ENCODE measurements around the gene TAF1B. TPM values are rescaled to one million over a fixed set of nuclear protein-coding genes. Genes with fewer than 3 reads are reported as not detected.

TAF1B gene
- total and polyA plus RNA-seq, 10 of the 15 experiments (the other 5 are each of a cell fraction or from before 2014, with no cell fraction given) = 8.1 to 18.3 (median 12.4) TPM

GRCh38 chr2:9967053-9967775, 123.9 kb downstream of the TAF1B start (continued):
- TF ChIP-seq NR2F1 (conservative IDR thresholded peaks at IDR 0.05) = no peak
- TF ChIP-seq IRF3 (IDR thresholded peaks at IDR 0.05) = no peak
- TF ChIP-seq RELB (IDR thresholded peaks at IDR 0.05; ENCODE audit: low read depth) = 0 out of 2 replicates have a peak, but pooled peaks have one; percentile 19
- no peak for TF ChIP-seq E4F1 (IDR thresholded peaks at IDR 0.05; ENCODE audit: borderline replicate concordance, partially characterized antibody)
- TF ChIP-seq RCOR1 (conservative IDR thresholded peaks at IDR 0.05; ENCODE audit: low read depth, low read length) = no peak
- no peak for TF ChIP-seq NKRF (conservative IDR thresholded peaks at IDR 0.05)
- TF ChIP-seq CREB1 (IDR thresholded peaks at IDR 0.05; ENCODE audit: low read depth) = no peak
- no peak for TF ChIP-seq BRCA1 (IDR thresholded peaks at IDR 0.05; ENCODE audit: low read depth, low read length)
- no peak for TF ChIP-seq FOXK2 (IDR thresholded peaks at IDR 0.05)
- peak; percentile 88; the same call in 1 of the 2 replicates for TF ChIP-seq BACH1 (IDR thresholded peaks at IDR 0.05; ENCODE audit: borderline replicate concordance)
- TF ChIP-seq RFX5 (IDR thresholded peaks at IDR 0.05; ENCODE audit: low read depth, low read length) = no peak
- TF ChIP-seq TAF1 (IDR thresholded peaks at IDR 0.05; ENCODE audit: borderline replicate concordance, low read depth, low read length) = no peak
- TF ChIP-seq ZNF217 (IDR thresholded peaks at IDR 0.05) = no peak
- no peak for TF ChIP-seq ELK1 (IDR thresholded peaks at IDR 0.05; ENCODE audit: low read depth, low read length)
- TF ChIP-seq ZBED1 (IDR thresholded peaks at IDR 0.05; ENCODE audit: borderline replicate concordance) = no peak
- no peak for TF ChIP-seq PBX3 (IDR thresholded peaks at IDR 0.05; ENCODE audit: insufficient replicate concordance, low read depth, low read length)
- TF ChIP-seq BHLHE40 (IDR thresholded peaks at IDR 0.05; ENCODE audit: borderline replicate concordance in 1 of 2, low read depth in 2 of 2, low read length in 1 of 2) = peak; percentile 61 to 69; a peak in 2 of 4 replicates
- TF ChIP-seq ATF7 (IDR thresholded peaks at IDR 0.05; ENCODE audit: low read depth) = peak; percentile 92
- peak; percentile 96 for TF ChIP-seq DPF2 (IDR thresholded peaks at IDR 0.05)
- no peak for TF ChIP-seq ZSCAN29 (IDR thresholded peaks at IDR 0.05)
- no peak; the same call in 1 of the 2 replicates for TF ChIP-seq NBN (IDR thresholded peaks at IDR 0.05)
- 0 out of 2 replicates have a peak, but pooled peaks have one; percentile 22 for TF ChIP-seq PAX5 (IDR thresholded peaks at IDR 0.05; ENCODE audit: borderline replicate concordance, low read depth, low read length)

Measured in GM12878 (cell line).